Liver (tissue), 9 donors: Measurements from ENCODE around the gene CEP131. TPM values are rescaled to one million over a fixed set of nuclear protein-coding genes. Genes with fewer than 3 reads are reported as not detected.

ENCODE experiments used
- DNase-seq: peaks from one replicate; pipeline ENCODE4 v3.0.0-alpha.2; 2017; ENCODE audit warnings: low spot score
- H3K27ac ChIP-seq, 2 donors: one replicate each; pipeline ENCODE4 v1.7.0; 2013; ENCODE audit warnings: inconsistent platforms in 2 of 2, low read length in 2 of 2, control low read depth in 1 of 2, low read depth in 1 of 2, mild to moderate bottlenecking in 1 of 2
- H3K27me3 ChIP-seq, 4 donors: one replicate each; pipeline versions ENCODE4 v1.6.1 to v1.7.0; 2013; ENCODE audit warnings: low read length in 3 of 4, inconsistent platforms in 1 of 4, mild to moderate bottlenecking in 1 of 4, moderate library complexity in 1 of 4; ENCODE audit not compliant: control insufficient read depth in 4 of 4, insufficient read depth in 4 of 4
- H3K36me3 ChIP-seq, 4 donors: one replicate each; pipeline versions ENCODE4 v1.6.1 to v1.7.0; 2013; ENCODE audit warnings: low read length in 3 of 4, mild to moderate bottlenecking in 3 of 4, low read depth in 1 of 4, moderate library complexity in 1 of 4; ENCODE audit not compliant: control insufficient read depth in 4 of 4, insufficient read depth in 3 of 4
- H3K4me1 ChIP-seq, 4 donors: one replicate each; pipeline versions ENCODE4 v1.6.1 to v1.7.0; 2013; ENCODE audit warnings: low read length in 3 of 4, mild to moderate bottlenecking in 3 of 4, moderate library complexity in 1 of 4; ENCODE audit not compliant: control insufficient read depth in 4 of 4, insufficient read depth in 4 of 4
- H3K4me3 ChIP-seq, 3 donors: one replicate each; pipeline versions ENCODE4 v1.6.1 to v1.7.0; 2013; ENCODE audit warnings: low read length in 3 of 3, control low read depth in 1 of 3, low read depth in 1 of 3, mild to moderate bottlenecking in 1 of 3
- H3K9ac ChIP-seq, 2 donors: one replicate each; pipeline ENCODE4 v1.7.0; 2013; ENCODE audit warnings: low read length in 2 of 2, mild to moderate bottlenecking in 2 of 2, moderate library complexity in 2 of 2, control low read depth in 1 of 2, low read depth in 1 of 2
- H3K9me3 ChIP-seq, 4 donors: one replicate each; pipeline versions ENCODE4 v1.6.1 to v1.7.0; 2013; ENCODE audit warnings: low read length in 3 of 4; ENCODE audit not compliant: control insufficient read depth in 4 of 4
- EGR1 ChIP-seq, 2 donors: IDR thresholded peaks; 2 replicates each; pipeline ENCODE4 v1.6.1; 2016 to 2018; ENCODE audit warnings: antibody characterized with exemption in 2 of 2, low read depth in 2 of 2
- FOXA1 ChIP-seq: IDR thresholded peaks from 2 replicates; pipeline ENCODE4 v1.6.1; 2016; ENCODE audit warnings: antibody characterized with exemption
- FOXA2 ChIP-seq: IDR thresholded peaks from 2 replicates; pipeline ENCODE4 v1.6.1; 2016; ENCODE audit warnings: antibody characterized with exemption
- GABPA ChIP-seq, 2 donors: IDR thresholded peaks in 1 of 2; conservative IDR thresholded peaks in 1 of 2; 2 replicates each; pipeline ENCODE4 v1.6.1; 2016; ENCODE audit warnings: antibody characterized with exemption in 2 of 2, mild to moderate bottlenecking in 1 of 2, moderate library complexity in 1 of 2
- HNF4A ChIP-seq, 2 donors: conservative IDR thresholded peaks; 2 replicates each; pipeline ENCODE4 v1.6.1; 2016; ENCODE audit warnings: antibody characterized with exemption in 2 of 2, mild to moderate bottlenecking in 2 of 2
- HNF4G ChIP-seq: IDR thresholded peaks from 2 replicates; pipeline ENCODE4 v1.6.1; 2016; ENCODE audit warnings: antibody characterized with exemption
- JUND ChIP-seq, 2 donors: IDR thresholded peaks; 2 replicates each; pipeline ENCODE4 v1.6.1; 2016; ENCODE audit warnings: antibody characterized with exemption in 2 of 2
- NR2F2 ChIP-seq: IDR thresholded peaks from 2 replicates; pipeline ENCODE4 v1.6.1; 2016; ENCODE audit warnings: antibody characterized with exemption
- RAD21 ChIP-seq, 2 donors: IDR thresholded peaks; 2 replicates each; pipeline ENCODE4 v1.6.1; 2016; ENCODE audit warnings: antibody characterized with exemption in 2 of 2, mild to moderate bottlenecking in 2 of 2
- REST ChIP-seq: IDR thresholded peaks from 2 replicates; pipeline ENCODE4 v1.6.1; 2016; ENCODE audit warnings: antibody characterized with exemption, mild to moderate bottlenecking
- SP1 ChIP-seq: IDR thresholded peaks from 2 replicates; pipeline ENCODE4 v1.6.1; 2018; ENCODE audit warnings: antibody characterized with exemption, mild to moderate bottlenecking
- TAF1 ChIP-seq: conservative IDR thresholded peaks from 2 replicates; pipeline ENCODE4 v1.6.1; 2016; ENCODE audit warnings: antibody characterized with exemption, mild to moderate bottlenecking
- YY1 ChIP-seq: IDR thresholded peaks from 2 replicates; pipeline ENCODE4 v1.6.1; 2016; ENCODE audit warnings: antibody characterized with exemption, mild to moderate bottlenecking
- ZBTB33 ChIP-seq: IDR thresholded peaks from 2 replicates; pipeline ENCODE4 v1.6.1; 2016; ENCODE audit warnings: antibody characterized with exemption
- WGBS: extraction: QIAGEN DNeasy Blood & Tissue Kit; methylation state at CpG from one replicate; pipeline ENCODE4 v1.1.7; 2013; 5-methylcytosine and 5-hydroxymethylcytosine counted together
- polyA plus RNA-seq, 2 donors: library from polyadenylated mRNA; stranded (reverse) in 1 of 2; unstranded in 1 of 2; fragments of 200-250 nt in 1 of 2; fragments of >200 nt in 1 of 2; fragmentation: Nextera tagmentation in 1 of 2; extraction: Ambion mirVana in 1 of 2; gene quantifications; one replicate each; pipeline versions ENCODE4 v1.2.1 to v1.2.3, GENCODE V29; 2013 to 2015
- total RNA-seq, 2 donors: library from RNA; depleted of rRNA; stranded (reverse); fragments of >200 nt; gene quantifications; one replicate each; pipeline ENCODE4 v1.2.3, GENCODE V29; 2014
- TF ChIP-seq, protein P1 (sequence below): fragments of 150-350 bp; IDR thresholded peaks from 2 replicates; pipeline ENCODE4 v1.5.1; 2017; ENCODE audit warnings: improper control_type of control experiment, low read depth, low read length; ENCODE audit not compliant: missing input control
- TF ChIP-seq, protein P2 (sequence below): IDR thresholded peaks from 2 replicates; pipeline ENCODE4 v1.6.1; 2016; ENCODE audit warnings: antibody characterized with exemption
- TF ChIP-seq, protein P3 (sequence below): IDR thresholded peaks from 2 replicates; pipeline ENCODE4 v1.6.1; 2016; ENCODE audit warnings: antibody characterized with exemption
- donor health status: healthy.
- donor health status: healthy.
- donor health status: healthy.
- donor health status: healthy.
- donor health status: healthy.

The CEP131 gene
- total and polyA plus RNA-seq, 4 donors = 0.71 to 6.3 (median 2.2) TPM

GRCh38 chr17:81258292-81258691 is 35.5 kb upstream of the CEP131 start:
- Histone ChIP-seq H3K4me3 (no peak overlapping the region), H3K4me1 (peaks cover 0 to under 1% (median 0%) of the 10 kb centered on the region in 4 donors), H3K27me3 (no peaks in the 10 kb centered on the region), H3K9me3 (no peaks in the 10 kb centered on the region), H3K9ac (no peak overlapping the region), H3K27ac (no peak overlapping the region), H3K36me3 (peaks cover 9 to 54% (median 15%) of the 10 kb centered on the region in 4 donors)
- 96% methylated on average over 20 of the region's 20 CpGs for WGBS
- TF ChIP-seq HNF4G = no peak
- DNase-seq = no peak

DNA sequence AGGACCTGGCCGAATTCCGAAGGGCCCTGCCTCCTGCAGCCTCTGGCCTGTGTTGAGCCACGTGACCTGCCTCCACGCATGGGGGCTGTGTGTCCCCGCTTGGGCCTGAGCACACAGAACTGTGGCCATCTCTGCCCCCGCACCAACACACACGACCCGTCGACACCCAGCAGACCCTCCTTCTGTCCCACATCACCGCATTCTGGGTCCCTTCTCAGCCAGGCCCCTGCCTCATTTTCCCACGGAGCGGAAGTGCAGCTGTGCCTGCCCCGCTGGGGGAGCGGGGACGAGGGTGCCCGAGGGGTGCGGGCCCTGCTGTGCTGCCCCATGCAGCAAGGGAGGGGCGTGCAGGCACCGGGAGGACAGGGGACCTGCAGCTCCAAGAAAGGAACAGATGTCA is 34.8 kb upstream of the CEP131 start:
- Histone ChIP-seq H3K36me3 (peaks cover 8 to 51% (median 14%) of the 10 kb centered on the region in 4 donors), H3K9me3 (no peaks in the 10 kb centered on the region)
- WGBS = 96% methylated on average over 19 of the region's 19 CpGs

DNA sequence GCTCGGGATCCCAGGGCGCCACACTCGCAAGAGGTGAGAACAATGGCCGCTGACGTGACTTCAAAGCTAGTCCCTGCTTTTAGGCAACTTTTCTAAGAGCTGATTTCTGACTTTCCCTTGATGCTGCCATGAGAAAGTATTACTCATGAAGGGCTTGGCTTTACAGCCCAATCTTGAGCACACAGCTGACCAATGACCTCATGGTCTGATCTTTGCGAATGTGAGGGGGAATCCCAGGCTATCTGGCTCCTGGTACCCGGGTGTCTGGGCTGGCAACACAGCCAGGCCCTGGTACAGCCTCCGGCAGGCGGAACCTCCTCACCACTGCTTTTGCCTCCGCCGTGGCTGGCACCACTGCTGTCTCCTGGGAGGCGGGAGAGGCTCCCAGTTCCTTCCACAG is 33.9 kb upstream of the CEP131 start:
- no peak for DNase-seq
- Histone ChIP-seq H3K9me3 (no peaks in the 10 kb centered on the region), H3K4me1 (peaks cover 0 to 4% (median 0%) of the 10 kb centered on the region in 4 donors), H3K9ac (no peak overlapping the region), H3K4me3 (no peak overlapping the region), H3K27me3 (no peaks in the 10 kb centered on the region), H3K36me3 (peaks cover 4 to 49% (median 17%) of the 10 kb centered on the region in 4 donors), H3K27ac (no peak overlapping the region)
- 85% methylated on average over 12 of the region's 12 CpGs for WGBS
- TF ChIP-seq GABPA (IDR thresholded peaks at IDR 0.05 in 1 of 2, conservative IDR thresholded peaks at IDR 0.05 in 1 of 2) (no peak), TAF1 (no peak), JUND (IDR thresholded peaks at IDR 0.05) (no peak), RAD21 (IDR thresholded peaks at IDR 0.05) (no peak), HNF4A (conservative IDR thresholded peaks at IDR 0.05) (no peak), NR2F2 (no peak), ZBTB33 (no peak), YY1 (no peak), FOXA1 (no peak), SP1 (no peak), REST (no peak), HNF4G (no peak), FOXA2 (no peak)
- TF ChIP-seq, protein P1, sequence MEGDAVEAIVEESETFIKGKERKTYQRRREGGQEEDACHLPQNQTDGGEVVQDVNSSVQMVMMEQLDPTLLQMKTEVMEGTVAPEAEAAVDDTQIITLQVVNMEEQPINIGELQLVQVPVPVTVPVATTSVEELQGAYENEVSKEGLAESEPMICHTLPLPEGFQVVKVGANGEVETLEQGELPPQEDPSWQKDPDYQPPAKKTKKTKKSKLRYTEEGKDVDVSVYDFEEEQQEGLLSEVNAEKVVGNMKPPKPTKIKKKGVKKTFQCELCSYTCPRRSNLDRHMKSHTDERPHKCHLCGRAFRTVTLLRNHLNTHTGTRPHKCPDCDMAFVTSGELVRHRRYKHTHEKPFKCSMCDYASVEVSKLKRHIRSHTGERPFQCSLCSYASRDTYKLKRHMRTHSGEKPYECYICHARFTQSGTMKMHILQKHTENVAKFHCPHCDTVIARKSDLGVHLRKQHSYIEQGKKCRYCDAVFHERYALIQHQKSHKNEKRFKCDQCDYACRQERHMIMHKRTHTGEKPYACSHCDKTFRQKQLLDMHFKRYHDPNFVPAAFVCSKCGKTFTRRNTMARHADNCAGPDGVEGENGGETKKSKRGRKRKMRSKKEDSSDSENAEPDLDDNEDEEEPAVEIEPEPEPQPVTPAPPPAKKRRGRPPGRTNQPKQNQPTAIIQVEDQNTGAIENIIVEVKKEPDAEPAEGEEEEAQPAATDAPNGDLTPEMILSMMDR = no peak
- TF ChIP-seq, protein P2, sequence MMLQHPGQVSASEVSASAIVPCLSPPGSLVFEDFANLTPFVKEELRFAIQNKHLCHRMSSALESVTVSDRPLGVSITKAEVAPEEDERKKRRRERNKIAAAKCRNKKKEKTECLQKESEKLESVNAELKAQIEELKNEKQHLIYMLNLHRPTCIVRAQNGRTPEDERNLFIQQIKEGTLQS = no peak
- TF ChIP-seq, protein P3, sequence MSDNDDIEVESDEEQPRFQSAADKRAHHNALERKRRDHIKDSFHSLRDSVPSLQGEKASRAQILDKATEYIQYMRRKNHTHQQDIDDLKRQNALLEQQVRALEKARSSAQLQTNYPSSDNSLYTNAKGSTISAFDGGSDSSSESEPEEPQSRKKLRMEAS = no peak

More for the DNA sequence above, 34.8 kb upstream of the CEP131 start:
- Histone ChIP-seq H3K4me1 (peaks cover 0 to 4% (median 0%) of the 10 kb centered on the region in 4 donors), H3K9ac (no peak overlapping the region), H3K27me3 (no peaks in the 10 kb centered on the region), H3K4me3 (no peak overlapping the region), H3K27ac (no peak overlapping the region)
- no peak for DNase-seq
- TF ChIP-seq TAF1 = no peak
- no peak for TF ChIP-seq EGR1 (IDR thresholded peaks at IDR 0.05; ENCODE audit: low read depth in 2 of 2)
- no peak for TF ChIP-seq ZBTB33
